Karpas-422 (cell line): Measurements from ENCODE around the gene SRGAP2B. TPM values are rescaled to one million over a fixed set of nuclear protein-coding genes. Genes with fewer than 3 reads are reported as not detected.
"Not testable (repeated sequence)": the region's sequence is repeated elsewhere in the genome, so short reads cannot be mapped to it uniquely, and the experiment has no call there.

Experiments
- DNase-seq: peaks from one replicate; pipeline ENCODE4 v3.0.0-alpha.2; 2015
- H2AFZ ChIP-seq: fragments of 200-600 bp; sonication (generic); 2 replicates; pipeline ENCODE4 v1.6.1; 2014; ENCODE audit warnings: antibody characterized with exemption, low read length, mixed read lengths
- H3K27ac ChIP-seq: fragments of 200-600 bp; sonication (generic); 2 replicates; pipeline ENCODE4 v1.5.1; 2014; ENCODE audit warnings: mild to moderate bottlenecking, low read length, moderate library complexity
- H3K27me3 ChIP-seq: fragments of 200-600 bp; sonication (generic); 2 replicates; pipeline ENCODE4 v1.6.1; 2014; ENCODE audit warnings: low read length, mixed read lengths
- H3K36me3 ChIP-seq: fragments of 200-600 bp; sonication (generic); 2 replicates; pipeline ENCODE4 v1.6.1; 2014; ENCODE audit warnings: low read length, mixed read lengths; ENCODE audit not compliant: insufficient read depth
- H3K4me1 ChIP-seq: fragments of 200-600 bp; sonication (generic); 2 replicates; pipeline ENCODE4 v1.6.1; 2014; ENCODE audit warnings: mild to moderate bottlenecking, low read length, mixed read lengths
- H3K4me2 ChIP-seq: fragments of 200-600 bp; sonication (generic); 2 replicates; pipeline ENCODE4 v1.6.1; 2014; ENCODE audit warnings: low read length, low read depth, mild to moderate bottlenecking; ENCODE audit not compliant: poor library complexity, severe bottlenecking
- H3K4me3 ChIP-seq: fragments of 200-600 bp; sonication (generic); 2 replicates; pipeline ENCODE4 v1.5.1; 2014; ENCODE audit warnings: mild to moderate bottlenecking, antibody characterized with exemption, low read length, mixed read lengths
- H3K79me2 ChIP-seq: fragments of 200-600 bp; sonication (generic); 2 replicates; pipeline ENCODE4 v1.6.1; 2014; ENCODE audit warnings: mild to moderate bottlenecking, low read length, mixed read lengths
- H3K9ac ChIP-seq: fragments of 200-600 bp; sonication (generic); 2 replicates; pipeline ENCODE4 v1.6.0; 2014; ENCODE audit warnings: low read length
- H3K9me2 ChIP-seq: fragments of 200-600 bp; sonication (generic), shearing (Covaris generic); replicated peaks from 2 replicates; pipeline ENCODE4 v1.6.0; 2014; ENCODE audit warnings: mild to moderate bottlenecking, low read length, moderate library complexity; ENCODE audit not compliant: insufficient read depth
- H3K9me3 ChIP-seq: fragments of 300-700, 200-600 bp; sonication (generic); 2 replicates; pipeline ENCODE4 v1.6.1; 2014; ENCODE audit warnings: low read length, mixed read lengths
- H4K20me1 ChIP-seq: fragments of 200-600 bp; sonication (generic); 2 replicates; pipeline ENCODE4 v1.6.1; 2014; ENCODE audit warnings: mild to moderate bottlenecking, antibody characterized with exemption, low read length, low read depth; ENCODE audit not compliant: insufficient read depth
- total RNA-seq: library from RNA; depleted of rRNA; stranded (reverse); fragments of >200 nt; shearing (Covaris generic); gene quantifications from 2 replicates; pipeline ENCODE4 v1.2.3, GENCODE V29; 2014; ENCODE audit warnings: low replicate concordance

SRGAP2B gene
- total RNA-seq, 1 experiment from 2014 or later = 16.0 TPM

DNA sequence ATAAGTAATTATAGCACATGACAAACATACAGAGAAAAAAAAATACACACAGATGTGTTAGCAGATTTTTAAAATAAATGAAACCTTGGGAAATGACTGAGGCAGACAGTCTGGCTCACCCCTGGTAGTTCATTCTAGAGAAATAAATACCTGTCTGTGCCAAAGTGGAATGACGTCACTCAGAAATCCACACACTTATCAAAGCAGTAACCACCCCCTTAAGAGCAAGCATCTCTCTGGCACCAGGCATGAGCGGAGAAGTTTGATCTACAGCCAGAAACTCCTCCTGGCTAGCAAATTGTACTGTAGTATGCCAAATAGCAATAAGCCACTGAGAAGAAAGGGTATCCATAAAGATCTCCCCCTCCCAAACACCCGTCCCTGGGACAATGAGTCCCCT lies 131.6 kb downstream of the SRGAP2B start:
- not testable (repeated sequence) for H3K79me2 ChIP-seq, H3K27me3 ChIP-seq, H2AFZ ChIP-seq, H3K9me3 ChIP-seq, H3K9me2 ChIP-seq, H3K4me3 ChIP-seq, H4K20me1 ChIP-seq, DNase-seq, H3K4me1 ChIP-seq, H3K36me3 ChIP-seq, H3K27ac ChIP-seq, H3K9ac ChIP-seq, H3K4me2 ChIP-seq

- not testable (repeated sequence) for DNase-seq, H3K4me1 ChIP-seq, H3K4me3 ChIP-seq, H2AFZ ChIP-seq, H3K9me2 ChIP-seq, H3K36me3 ChIP-seq, H3K4me2 ChIP-seq, H3K9me3 ChIP-seq, H3K27ac ChIP-seq, H3K9ac ChIP-seq, H4K20me1 ChIP-seq, H3K27me3 ChIP-seq, H3K79me2 ChIP-seq
These were observed 133.2 kb downstream of the SRGAP2B start for GRCh38 chr1:144961604-144962583.

DNA sequence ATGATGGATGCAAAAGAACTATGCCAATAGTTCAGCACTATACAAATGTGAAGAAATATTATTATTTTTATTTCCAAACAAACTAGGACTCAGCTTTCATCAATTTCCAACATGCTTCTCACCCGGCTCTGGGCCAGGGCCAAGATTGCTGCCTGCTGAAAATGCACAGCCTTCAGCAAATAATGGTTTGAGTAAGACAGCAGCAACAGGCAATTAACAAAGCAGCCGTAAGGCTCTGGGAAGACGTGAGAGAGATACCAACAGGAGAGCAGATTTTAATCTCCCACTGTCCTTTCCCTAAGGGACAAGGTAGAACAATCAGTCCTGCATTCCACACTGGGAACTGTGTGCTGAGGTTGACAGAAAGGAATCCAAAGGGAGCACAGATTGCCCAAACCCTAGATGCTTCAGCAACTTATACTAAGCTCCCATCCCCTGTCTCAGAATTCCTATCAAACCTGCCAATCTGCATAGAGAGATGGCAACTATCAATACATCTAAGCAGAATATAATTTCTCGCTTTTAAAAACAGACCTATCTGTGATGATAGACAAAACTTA lies 134.1 kb downstream of the SRGAP2B start:
- not testable (repeated sequence) for H3K36me3 ChIP-seq, H3K4me2 ChIP-seq, H3K9me3 ChIP-seq, H3K4me1 ChIP-seq, DNase-seq, H2AFZ ChIP-seq, H3K4me3 ChIP-seq, H3K27me3 ChIP-seq, H4K20me1 ChIP-seq, H3K9ac ChIP-seq, H3K79me2 ChIP-seq, H3K27ac ChIP-seq, H3K9me2 ChIP-seq

DNA sequence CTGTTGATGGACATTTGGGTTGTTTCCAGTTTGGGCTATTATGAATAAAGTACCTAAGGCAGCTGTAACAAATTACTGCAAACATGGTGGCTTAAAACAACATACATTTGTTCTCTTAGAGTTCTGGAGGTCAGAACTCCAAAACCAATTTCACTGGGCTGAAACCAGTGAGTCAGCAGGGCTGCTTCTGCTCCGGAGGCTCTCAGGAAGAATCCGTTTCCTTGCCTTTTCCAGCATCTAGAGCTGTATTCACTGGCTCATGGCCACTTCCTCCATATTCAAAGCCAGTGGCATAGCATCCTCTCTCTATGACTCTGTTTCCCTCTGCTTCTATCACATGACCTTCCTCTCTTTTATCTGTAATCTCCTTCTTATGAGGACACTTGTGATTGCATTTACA lies 146.7 kb downstream of the SRGAP2B start:
- not testable (repeated sequence) for H3K9me2 ChIP-seq, H3K79me2 ChIP-seq, H4K20me1 ChIP-seq, H2AFZ ChIP-seq, H3K4me2 ChIP-seq, H3K9me3 ChIP-seq, H3K36me3 ChIP-seq, DNase-seq, H3K4me1 ChIP-seq, H3K9ac ChIP-seq, H3K27me3 ChIP-seq, H3K27ac ChIP-seq, H3K4me3 ChIP-seq

DNA sequence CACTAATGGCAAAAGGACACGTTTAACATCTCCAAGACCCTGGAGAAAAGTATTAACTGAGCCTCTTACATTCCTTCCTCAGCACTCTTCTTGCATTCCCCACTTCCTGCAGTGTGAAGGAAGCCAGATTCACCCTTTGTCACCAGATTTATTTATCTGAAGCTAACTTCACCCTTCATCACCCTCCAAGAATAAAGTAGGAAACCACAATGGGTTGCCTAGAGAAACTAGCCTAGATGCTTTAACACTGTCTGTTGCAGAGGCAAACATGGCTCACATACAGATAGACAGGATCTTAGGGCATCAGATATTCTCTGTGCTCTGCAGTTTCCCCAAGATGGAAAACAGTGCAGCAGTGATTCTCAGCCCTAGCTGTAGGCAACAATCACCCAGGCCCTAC lies 147.6 kb downstream of the SRGAP2B start:
- H3K4me1 ChIP-seq, H3K27me3 ChIP-seq, H3K9me3 ChIP-seq, H3K9ac ChIP-seq, H3K27ac ChIP-seq, H3K9me2 ChIP-seq, H4K20me1 ChIP-seq, H3K4me3 ChIP-seq, H2AFZ ChIP-seq, DNase-seq, H3K79me2 ChIP-seq, H3K36me3 ChIP-seq, H3K4me2 ChIP-seq: not testable (repeated sequence)

- H3K4me1 ChIP-seq, H3K27me3 ChIP-seq, H2AFZ ChIP-seq, H3K27ac ChIP-seq, H4K20me1 ChIP-seq, H3K9ac ChIP-seq, H3K79me2 ChIP-seq, H3K36me3 ChIP-seq, H3K9me2 ChIP-seq, DNase-seq, H3K4me2 ChIP-seq, H3K4me3 ChIP-seq, H3K9me3 ChIP-seq: not testable (repeated sequence)
These were observed 148.3 kb downstream of the SRGAP2B start for GRCh38 chr1:144946525-144947480.

GRCh38 chr1:144941710-144942109 lies 153.4 kb downstream of the SRGAP2B start:
- not testable (repeated sequence) for H3K4me3 ChIP-seq, H3K9ac ChIP-seq

GRCh38 chr1:144940054-144940453 lies 155.1 kb downstream of the SRGAP2B start:
- H3K79me2 ChIP-seq, H3K27me3 ChIP-seq, H3K4me3 ChIP-seq, H3K9me2 ChIP-seq, H3K9me3 ChIP-seq, H4K20me1 ChIP-seq, H3K36me3 ChIP-seq, H3K4me2 ChIP-seq, H3K9ac ChIP-seq, DNase-seq, H3K4me1 ChIP-seq, H3K27ac ChIP-seq, H2AFZ ChIP-seq: not testable (repeated sequence)

More at GRCh38 chr1:144941710-144942109, 153.4 kb downstream of the SRGAP2B start:
- not testable (repeated sequence) for H4K20me1 ChIP-seq, DNase-seq, H3K4me1 ChIP-seq, H3K36me3 ChIP-seq, H3K27ac ChIP-seq, H3K79me2 ChIP-seq, H3K4me2 ChIP-seq, H3K27me3 ChIP-seq, H2AFZ ChIP-seq, H3K9me2 ChIP-seq, H3K9me3 ChIP-seq
